Putamen (tissue), 1 donor: ENCODE data around the gene TTLL5.

Experiments
- DNase-seq: peaks from one replicate; pipeline ENCODE4 v3.0.0-alpha.2; 2016; ENCODE audit warnings: low spot score

The TTLL5 gene

GRCh38 chr14:75960231-75960630 lies 299.2 kb downstream of the TTLL5 start:
- no peak for DNase-seq

- DNase-seq: no peak
These were observed 300.6 kb downstream of the TTLL5 start for GRCh38 chr14:75961662-75962061.

- no peak for DNase-seq
These were observed 306.8 kb downstream of the TTLL5 start for GRCh38 chr14:75967866-75968265.

GRCh38 chr14:75968456-75968855 lies 307.4 kb downstream of the TTLL5 start:
- no peak for DNase-seq

- no peak for DNase-seq
These were observed 308.1 kb downstream of the TTLL5 start for GRCh38 chr14:75969126-75969525.

GRCh38 chr14:75969891-75970290 lies 308.8 kb downstream of the TTLL5 start:
- no peak for DNase-seq

- no peak for DNase-seq
These were observed 309.9 kb downstream of the TTLL5 start for GRCh38 chr14:75970989-75971388.

- DNase-seq: no peak
These were observed 310.5 kb downstream of the TTLL5 start for GRCh38 chr14:75971509-75971908.

- no peak for DNase-seq
These were observed 311.9 kb downstream of the TTLL5 start for GRCh38 chr14:75972801-75973421.

GRCh38 chr14:75976826-75977581 lies 316.0 kb downstream of the TTLL5 start:
- no peak for DNase-seq

GRCh38 chr14:75977582-75977943 lies 316.5 kb downstream of the TTLL5 start:
- DNase-seq: no peak

GRCh38 chr14:75978249-75978731 lies 317.2 kb downstream of the TTLL5 start:
- DNase-seq: no peak

GRCh38 chr14:75979071-75979571 lies 318.1 kb downstream of the TTLL5 start:
- no peak for DNase-seq

- DNase-seq: no peak
These were observed 318.9 kb downstream of the TTLL5 start for GRCh38 chr14:75979648-75980565.

GRCh38 chr14:75980856-75981255 lies 319.8 kb downstream of the TTLL5 start:
- DNase-seq: no peak

- peak; percentile 77 for DNase-seq
These were observed 320.6 kb downstream of the TTLL5 start, which contains the start of gene TGFB3 for GRCh38 chr14:75981426-75982265. TSS of gene TGFB3 (minus strand) at chr14:75981995. CDS start at chr14:75980893, 1,102 bp downstream.

GRCh38 chr14:75982266-75983018 lies 321.4 kb downstream of the TTLL5 start:
- peak; percentile 84 for DNase-seq

GRCh38 chr14:75983019-75983358 lies 321.9 kb downstream of the TTLL5 start:
- DNase-seq: no peak

GRCh38 chr14:75984674-75985073 lies 323.6 kb downstream of the TTLL5 start:
- no peak for DNase-seq

- peak; percentile 90 for DNase-seq
These were observed 324.8 kb downstream of the TTLL5 start, which contains the start of gene IFT43 for GRCh38 chr14:75985618-75986438. TSS of gene IFT43 (plus strand) at chr14:75985763. CDS start at chr14:75985787, 24 bp downstream.
